C4-2B (cell line): ENCODE results near the gene AGK.

Source experiments
- ZFX ChIP-seq: fragments of 450-650 bp; IDR thresholded peaks from 2 replicates; pipeline ENCODE4 v1.6.1; 2017
- TF ChIP-seq, protein P1 (sequence below): fragments of 450-650 bp; conservative IDR thresholded peaks from 2 replicates; pipeline ENCODE4 v1.5.1; 2017; ENCODE audit warnings: mild to moderate bottlenecking

DNA sequence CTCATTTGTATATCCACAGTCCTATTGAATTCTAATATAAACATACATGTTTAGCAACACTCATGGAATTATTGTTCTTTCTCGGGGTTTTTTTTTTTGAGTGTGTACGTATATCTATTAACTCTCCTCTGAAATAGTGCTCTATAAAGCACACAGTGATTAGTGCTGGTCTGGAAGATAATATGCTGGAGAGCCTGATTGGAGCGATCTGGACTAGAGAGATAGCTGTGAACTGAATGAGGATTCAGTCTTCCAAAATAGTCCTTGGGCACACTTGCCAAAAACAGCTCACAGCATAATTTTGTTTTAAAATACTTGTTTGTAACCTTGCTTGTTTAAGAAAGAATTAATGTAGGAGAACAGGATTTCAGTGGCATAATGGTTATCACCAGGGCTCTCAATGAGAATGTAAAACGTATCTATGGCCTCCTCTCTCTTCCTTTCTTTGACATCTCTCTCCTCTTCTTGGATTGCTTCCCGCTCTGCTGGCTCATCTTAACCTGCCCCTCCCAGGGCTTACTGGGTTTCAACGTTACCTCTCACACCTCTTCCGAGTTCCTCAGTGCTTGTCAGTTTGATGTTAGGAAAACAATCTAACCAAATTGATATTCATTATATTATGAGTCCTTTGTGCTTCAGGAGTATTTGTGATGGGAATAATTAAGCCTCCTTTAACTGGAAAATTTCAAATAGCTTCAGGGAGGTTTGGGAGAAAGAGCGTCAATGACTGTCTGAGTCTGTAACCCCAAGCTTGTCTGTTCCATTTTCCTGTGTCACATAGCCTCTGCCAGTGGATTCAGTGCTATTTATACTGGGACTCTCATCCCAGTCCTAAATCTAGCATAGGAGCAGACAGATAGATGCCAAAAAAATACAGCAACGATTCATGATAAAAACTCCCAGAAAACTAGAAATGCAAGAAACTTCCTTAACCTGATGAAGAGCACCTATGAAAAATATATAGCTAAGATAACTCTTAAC, 16.2 kb upstream of the AGK start:
- TF ChIP-seq, protein P1, sequence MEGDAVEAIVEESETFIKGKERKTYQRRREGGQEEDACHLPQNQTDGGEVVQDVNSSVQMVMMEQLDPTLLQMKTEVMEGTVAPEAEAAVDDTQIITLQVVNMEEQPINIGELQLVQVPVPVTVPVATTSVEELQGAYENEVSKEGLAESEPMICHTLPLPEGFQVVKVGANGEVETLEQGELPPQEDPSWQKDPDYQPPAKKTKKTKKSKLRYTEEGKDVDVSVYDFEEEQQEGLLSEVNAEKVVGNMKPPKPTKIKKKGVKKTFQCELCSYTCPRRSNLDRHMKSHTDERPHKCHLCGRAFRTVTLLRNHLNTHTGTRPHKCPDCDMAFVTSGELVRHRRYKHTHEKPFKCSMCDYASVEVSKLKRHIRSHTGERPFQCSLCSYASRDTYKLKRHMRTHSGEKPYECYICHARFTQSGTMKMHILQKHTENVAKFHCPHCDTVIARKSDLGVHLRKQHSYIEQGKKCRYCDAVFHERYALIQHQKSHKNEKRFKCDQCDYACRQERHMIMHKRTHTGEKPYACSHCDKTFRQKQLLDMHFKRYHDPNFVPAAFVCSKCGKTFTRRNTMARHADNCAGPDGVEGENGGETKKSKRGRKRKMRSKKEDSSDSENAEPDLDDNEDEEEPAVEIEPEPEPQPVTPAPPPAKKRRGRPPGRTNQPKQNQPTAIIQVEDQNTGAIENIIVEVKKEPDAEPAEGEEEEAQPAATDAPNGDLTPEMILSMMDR = no peak
- no peak for TF ChIP-seq ZFX
